Stimulated activated CD4-positive, alpha-beta T cell treated with anti-CD3 and anti-CD28 coated beads, Interleukin-1b, Interleukin-23, amount 100 ng/mL, for 4 hours (primary cell): ENCODE data around the gene RARRES2.
"Not testable (repeated sequence)": the region's sequence is repeated elsewhere in the genome, so short reads cannot be mapped to it uniquely, and the experiment has no call there.

Experiments
- DNase-seq, 2 donors: peaks; one replicate each; pipeline ENCODE4 v3.0.0-alpha.2; 2020; ENCODE audit warnings: low read depth in 2 of 2

The RARRES2 gene

DNA sequence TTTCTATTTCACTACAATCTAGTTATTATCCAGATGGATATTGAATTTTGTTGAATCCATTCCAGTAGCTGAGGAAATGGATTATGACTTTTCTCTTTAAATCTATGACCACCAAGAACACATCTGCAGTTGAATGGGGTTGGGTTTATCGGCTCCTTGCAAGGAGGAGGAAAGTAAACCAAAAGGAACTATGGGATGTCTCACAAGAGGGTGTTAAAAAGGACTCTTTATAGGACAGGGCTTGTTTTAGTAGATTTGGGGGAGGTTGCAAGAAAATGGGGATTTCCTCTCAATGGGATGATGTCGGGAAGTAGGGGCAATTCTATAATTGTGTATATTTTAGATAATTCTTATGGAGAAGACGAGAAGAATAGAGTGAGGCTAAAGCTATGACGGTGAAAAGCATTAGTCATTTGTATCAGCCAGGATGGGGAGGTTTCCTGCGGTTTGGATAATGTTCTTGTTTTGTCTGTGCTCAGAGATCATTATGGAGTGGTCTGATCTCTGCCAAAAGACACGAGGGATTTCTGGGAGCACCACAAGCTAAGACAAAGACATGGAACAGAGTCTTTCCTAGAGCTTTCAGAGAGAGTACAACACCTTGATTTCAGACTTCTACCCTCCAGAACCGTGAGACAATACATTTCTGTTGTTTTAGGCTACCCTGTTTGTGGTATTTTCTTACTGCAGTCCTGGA is 23.5 kb downstream of the RARRES2 start:
- DNase-seq, result no peak

DNA sequence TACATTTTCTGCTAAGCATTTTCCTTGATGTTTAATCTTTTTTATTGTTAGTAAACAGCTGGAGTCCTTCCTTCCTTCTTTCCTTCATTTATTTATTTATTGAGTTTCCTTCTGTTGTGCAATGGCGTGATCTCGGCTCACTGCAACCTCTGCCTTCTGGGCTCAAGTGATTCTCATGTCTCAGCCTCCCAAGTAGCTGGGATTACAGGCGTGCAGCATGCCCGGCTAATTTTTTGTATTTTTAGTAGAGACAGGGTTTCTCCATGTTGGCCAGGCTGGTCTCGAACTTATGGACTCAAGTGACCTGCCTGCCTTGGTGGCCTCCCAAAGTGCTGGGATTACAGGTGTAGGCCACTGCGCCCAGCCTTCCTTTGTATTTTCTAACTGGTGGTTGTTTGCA is 24.4 kb downstream of the RARRES2 start:
- DNase-seq, result not testable (repeated sequence)

DNA sequence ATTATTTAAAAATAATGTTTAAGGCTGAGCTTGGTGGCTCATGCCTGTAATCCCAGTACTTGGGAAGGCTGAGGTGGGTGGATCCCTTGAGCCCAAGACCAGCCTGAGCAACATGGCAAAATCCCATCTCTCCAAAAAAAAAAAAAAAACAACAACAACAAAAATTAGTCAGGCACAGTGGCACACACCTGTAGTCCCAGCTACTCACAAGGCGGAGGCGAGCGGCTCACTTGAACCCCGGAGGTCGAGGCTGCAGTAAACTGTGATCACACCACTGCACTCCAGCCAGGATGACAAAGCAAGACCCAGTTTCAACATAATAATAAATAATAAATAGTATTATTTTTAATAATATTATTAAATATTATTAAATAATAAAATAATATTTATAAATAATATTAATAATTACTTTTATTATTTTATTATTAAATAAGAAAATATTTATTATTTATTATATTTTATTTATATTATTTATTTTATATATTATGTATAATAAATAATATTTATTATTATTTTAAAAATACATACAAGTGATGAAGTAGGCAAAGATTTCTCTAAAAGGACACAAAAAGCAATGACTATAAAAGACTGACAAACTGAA is 26.7 kb downstream of the RARRES2 start:
- no peak for DNase-seq

- no peak for DNase-seq
Measured at GRCh38 chr7:150313870-150314269, 27.6 kb downstream of the RARRES2 start.

- DNase-seq, result no peak
Measured at GRCh38 chr7:150313367-150313809, 28.0 kb downstream of the RARRES2 start.

DNA sequence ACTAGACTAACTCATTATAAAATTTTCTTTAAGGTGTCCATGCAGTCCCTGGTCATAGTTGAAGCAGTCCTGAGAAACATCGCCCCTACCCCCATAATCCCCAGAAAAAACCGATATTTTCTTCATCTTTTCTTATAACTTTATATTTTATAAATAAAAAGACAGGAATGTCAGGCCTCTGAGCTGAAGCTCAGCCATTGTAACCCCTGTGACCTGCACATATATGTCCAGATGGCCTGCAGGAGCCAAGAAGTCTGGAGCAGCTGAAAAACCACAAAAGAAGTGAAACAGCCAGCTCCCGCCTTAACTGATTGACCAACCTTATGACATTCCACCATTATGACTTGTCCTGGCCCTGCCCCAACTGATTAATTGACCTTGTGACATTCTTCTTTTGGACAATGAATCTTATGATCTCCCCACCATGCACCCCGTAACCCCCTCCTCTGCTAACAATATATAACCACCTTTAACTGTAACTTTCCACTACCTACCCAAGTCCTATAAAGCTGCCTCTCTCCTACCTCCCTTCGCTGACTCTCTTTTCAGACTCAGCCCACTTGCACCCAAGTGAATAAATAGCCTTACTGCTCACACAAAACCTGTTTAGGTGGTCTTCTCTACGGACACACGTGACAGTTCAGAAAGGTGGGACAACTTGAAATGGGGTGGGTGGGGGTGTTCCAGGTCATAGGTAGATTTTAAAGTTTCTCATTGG is 28.6 kb downstream of the RARRES2 start:
- not testable (repeated sequence) for DNase-seq

- DNase-seq, result no peak
Measured at GRCh38 chr7:150311711-150312110, 29.7 kb downstream of the RARRES2 start.

- no peak for DNase-seq
Measured at GRCh38 chr7:150311146-150311545, 30.3 kb downstream of the RARRES2 start.

DNA sequence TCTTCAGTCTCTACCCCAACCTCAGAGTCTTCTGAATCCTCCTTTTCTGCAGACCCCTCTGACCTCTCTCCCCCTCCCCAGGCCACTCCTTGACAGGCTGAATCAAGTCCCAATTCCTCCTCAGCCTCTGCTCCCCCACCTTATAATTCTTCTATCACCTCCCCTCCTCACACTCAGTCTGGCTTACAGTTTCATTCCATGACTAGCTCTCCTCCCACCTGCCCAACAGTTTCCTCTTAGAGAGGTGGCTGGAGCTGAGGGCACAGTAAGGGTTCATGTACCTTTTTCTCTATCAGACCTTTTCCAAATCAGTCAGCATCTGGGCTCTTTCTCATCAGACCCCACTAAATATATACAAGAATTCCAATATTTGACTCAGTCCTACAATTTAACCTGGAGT is 32.9 kb downstream of the RARRES2 start:
- no peak for DNase-seq

DNA sequence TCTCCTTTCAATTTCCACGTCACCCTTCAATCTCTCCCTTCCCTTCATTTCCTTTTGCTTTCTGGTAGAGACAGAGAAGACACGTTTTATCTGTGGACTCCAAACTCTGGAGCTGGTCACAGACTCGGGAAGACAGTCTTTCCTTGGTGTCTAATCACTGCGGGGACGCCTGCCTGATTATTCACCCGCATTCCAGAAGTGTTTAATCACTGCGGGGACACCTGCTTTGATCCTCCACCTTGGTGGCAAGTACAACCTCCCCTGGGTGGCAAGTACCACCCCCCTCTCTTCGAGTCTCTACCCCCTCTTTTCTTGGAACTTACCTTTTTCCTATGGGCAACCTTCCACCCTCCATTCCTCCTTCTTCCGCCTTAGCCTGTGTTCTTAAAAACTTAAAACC is 33.5 kb downstream of the RARRES2 start:
- DNase-seq, result no peak

- DNase-seq, result no peak
Measured at GRCh38 chr7:150307129-150307528, 34.3 kb downstream of the RARRES2 start.

GRCh38 chr7:150306377-150306776 is 35.1 kb downstream of the RARRES2 start:
- not testable (repeated sequence) for DNase-seq

GRCh38 chr7:150305903-150306284 is 35.5 kb downstream of the RARRES2 start:
- DNase-seq, result not testable (repeated sequence)

DNA sequence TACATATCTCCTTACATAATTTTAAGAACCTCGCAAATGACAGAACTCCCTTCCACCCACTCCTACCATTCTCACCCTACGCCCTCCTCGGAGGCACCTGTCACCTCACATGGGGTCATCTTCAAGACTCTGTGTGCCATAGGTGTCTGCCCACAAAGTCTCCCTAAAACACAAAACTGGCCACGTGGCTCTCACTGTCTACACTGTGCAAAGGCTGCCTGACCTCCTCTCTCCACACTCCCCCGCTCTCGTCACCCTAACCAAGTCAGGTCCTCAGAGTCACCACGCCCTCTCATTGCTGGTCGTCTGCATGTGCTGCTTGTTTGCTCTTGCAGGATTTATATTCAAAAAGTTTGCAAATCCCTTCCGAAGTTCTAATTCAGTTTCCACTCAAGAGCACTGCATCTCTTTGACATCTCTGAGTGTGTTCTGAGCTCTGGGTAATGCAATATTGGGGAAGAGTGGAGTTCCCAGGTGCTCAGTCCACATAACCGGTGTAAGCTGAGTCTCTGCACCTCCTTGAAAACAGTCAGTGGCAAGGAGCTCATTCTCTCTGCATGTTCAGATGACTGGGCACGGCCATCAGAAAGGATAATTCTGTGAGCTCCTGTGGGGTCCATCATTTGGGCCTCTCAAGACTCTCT is 36.0 kb downstream of the RARRES2 start:
- DNase-seq, result not testable (repeated sequence)

- DNase-seq, result not testable (repeated sequence)
Measured at GRCh38 chr7:150304499-150305258, 36.8 kb downstream of the RARRES2 start.

GRCh38 chr7:150302908-150303310 is 38.5 kb downstream of the RARRES2 start:
- not testable (repeated sequence) for DNase-seq

DNA sequence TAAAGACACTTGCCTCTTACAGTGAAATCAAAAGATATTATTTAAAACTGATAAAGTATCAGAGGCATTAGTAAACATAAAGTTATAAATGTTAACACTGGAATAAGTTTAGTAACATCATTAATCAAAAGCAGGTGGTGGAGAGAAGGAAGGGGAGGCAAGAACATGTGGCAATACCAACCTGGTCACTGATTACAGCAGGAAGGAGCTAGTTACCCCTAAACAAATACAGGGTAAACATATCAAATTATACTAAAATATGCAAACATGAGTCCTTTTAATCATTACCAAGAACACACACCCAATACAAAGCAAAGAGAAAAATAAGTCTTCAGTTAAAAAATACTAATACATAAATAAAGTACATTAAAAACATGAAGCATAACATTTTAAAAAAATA is 43.5 kb downstream of the RARRES2 start:
- DNase-seq, result not testable (repeated sequence)

- not testable (repeated sequence) for DNase-seq
Measured at GRCh38 chr7:150296802-150297201, 44.6 kb downstream of the RARRES2 start.

DNA sequence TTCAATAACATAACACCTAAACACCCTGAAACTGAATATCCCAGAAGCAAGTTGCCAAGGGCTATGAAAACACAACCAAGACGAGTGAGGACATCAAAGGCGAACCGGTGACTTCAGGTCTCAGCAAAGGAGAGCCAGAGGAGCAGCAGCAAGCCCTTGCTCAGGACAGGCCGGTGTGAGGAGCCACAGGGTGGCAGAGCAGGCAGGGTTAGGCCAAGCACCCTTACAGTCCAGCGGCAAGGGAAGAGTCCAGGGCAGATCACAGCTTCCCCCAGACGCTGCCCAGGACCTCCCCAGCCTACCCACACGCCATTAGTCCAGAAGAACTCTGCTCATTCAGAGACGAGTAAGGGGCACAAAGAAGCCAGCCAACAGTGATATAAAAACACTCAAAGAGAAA is 45.8 kb downstream of the RARRES2 start:
- not testable (repeated sequence) for DNase-seq

DNA sequence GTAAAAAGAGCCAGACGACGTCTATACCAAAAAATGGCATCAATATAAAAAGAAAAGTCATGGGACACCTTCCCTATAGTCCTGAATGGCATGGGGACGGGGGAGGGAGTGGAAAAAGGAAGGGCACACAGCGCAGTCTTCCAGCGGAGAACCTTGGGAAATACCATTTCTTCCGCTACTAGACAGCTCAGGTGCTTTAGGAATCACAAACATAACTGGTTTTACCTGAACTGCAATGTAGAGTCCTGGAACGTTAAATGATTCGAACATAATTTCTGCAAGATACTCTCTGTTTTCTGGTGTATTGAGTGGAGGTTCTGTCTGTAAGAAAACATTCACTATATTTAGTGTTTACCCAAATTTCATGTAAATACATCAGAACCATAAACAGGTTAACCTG is 46.4 kb downstream of the RARRES2 start:
- not testable (repeated sequence) for DNase-seq

GRCh38 chr7:150290317-150290716 is 51.1 kb downstream of the RARRES2 start:
- not testable (repeated sequence) for DNase-seq

GRCh38 chr7:150288816-150289215 is 52.6 kb downstream of the RARRES2 start:
- not testable (repeated sequence) for DNase-seq
